Measurements from ENCODE around the gene CA6.

DNA sequence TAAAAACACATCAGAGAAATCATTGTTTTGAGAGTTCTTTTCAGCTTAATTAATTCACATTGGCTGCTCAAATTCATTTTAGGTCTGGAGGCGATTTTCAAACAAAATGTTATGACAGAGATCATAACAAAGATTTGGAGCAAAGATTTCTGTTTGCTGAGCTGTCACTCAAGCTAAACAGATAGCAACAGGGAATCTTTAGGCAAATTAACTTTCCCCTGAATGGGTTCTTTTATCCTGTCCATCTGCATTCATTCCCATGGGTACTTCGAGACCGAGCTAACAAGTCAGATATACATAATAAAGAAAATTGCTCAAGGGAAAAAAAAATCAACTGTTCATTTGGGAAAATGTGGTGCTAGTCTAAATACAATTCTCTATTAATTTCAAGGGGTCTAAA lies 30.2 kb upstream of the CA6 start:
- TF ChIP-seq POLR2A (IDR thresholded peaks at IDR 0.05; ENCODE audit: low read depth, low read length) (no peak), TAF1 (IDR thresholded peaks at IDR 0.05; ENCODE audit: low read depth, low read length) (no peak)
